Colonic mucosa (tissue), 4 donors: ENCODE data around the gene AIMP2. TPM values are rescaled to one million over a fixed set of nuclear protein-coding genes. Genes with fewer than 3 reads are reported as not detected.

Experiments
- DNase-seq: peaks from one replicate; pipeline ENCODE4 v3.0.0-alpha.2; 2020
- H3K27ac ChIP-seq: fragments of 200-600 bp; one replicate; pipeline ENCODE4 v1.8.0; 2021
- H3K27me3 ChIP-seq: fragments of 200-600 bp; one replicate; pipeline ENCODE4 v1.8.0; 2021
- H3K36me3 ChIP-seq: fragments of 200-600 bp; one replicate; pipeline ENCODE4 v1.8.0; 2021
- H3K4me1 ChIP-seq: fragments of 200-600 bp; one replicate; pipeline ENCODE4 v1.8.0; 2021; ENCODE audit warnings: mild to moderate bottlenecking
- H3K4me3 ChIP-seq: fragments of 200-600 bp; one replicate; pipeline ENCODE4 v1.8.0; 2021
- H3K9ac ChIP-seq, 2 donors: one replicate each; pipeline ENCODE4 v1.7.0; 2013; ENCODE audit warnings: control low read depth in 2 of 2, low read depth in 2 of 2, low read length in 2 of 2
- H3K9me3 ChIP-seq: fragments of 200-600 bp; one replicate; pipeline ENCODE4 v1.8.0; 2021
- intact Hi-C: fragments of 100-400 bp; cut with DNase I; formaldehyde crosslinking; loops from one replicate; pipeline ENCODE4 v1.14.1; 2022
- total RNA-seq, 2 donors: library from RNA; stranded (reverse); fragmentation: NEBNext Ultra II Directional in 1 of 2; extraction: Animal tissue kit (Norgen Biotek cat#: 25700) in 1 of 2; gene quantifications; one replicate each; pipeline ENCODE4 v1.2.1, GENCODE V29; 2021
- TF ChIP-seq, protein P1 (sequence below): fragments of 200-600 bp; IDR thresholded peaks from one replicate; pipeline ENCODE4 v1.8.0; 2022; ENCODE audit warnings: antibody characterized with exemption, mild to moderate bottlenecking
- donor health status: healthy.
- donor health status: DM: no; HTN: no; CAD: no.
- donor health status: DM: no; HTN: no; CAD: no.

Gene AIMP2
- total RNA-seq, 2 donors from 2014 or later = 31.8 to 60.3 TPM

DNA sequence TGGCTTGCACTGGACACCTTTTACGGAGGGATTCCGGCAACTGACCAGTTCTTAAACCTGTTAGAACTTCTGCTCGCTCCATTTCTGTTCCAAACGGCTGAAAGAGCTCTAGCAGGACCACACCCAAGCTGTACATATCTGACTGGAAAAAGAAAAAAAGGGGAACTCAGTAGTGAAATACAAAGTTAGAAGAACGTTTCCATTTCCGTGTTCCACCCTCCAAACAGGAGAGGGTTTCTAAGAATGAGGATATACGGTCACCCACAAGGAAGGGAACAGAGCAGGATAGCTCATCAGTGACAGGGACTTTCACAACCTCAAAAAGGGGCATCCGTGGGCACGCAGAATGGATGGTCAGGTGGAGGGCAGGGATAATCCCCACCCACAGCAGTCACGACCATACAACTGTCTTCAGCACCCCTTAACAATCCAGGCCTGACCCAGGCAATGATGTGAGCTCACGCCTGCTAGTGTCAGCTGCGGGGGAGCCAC is 17.8 kb downstream of the AIMP2 start:
- intact Hi-C loops = no loop called here
- Histone ChIP-seq H3K4me3 (peak overlapping the region; percentile 24), H3K9ac (peak overlapping the region in 1 of 2 donors; percentile 73), H3K27ac (peak overlapping the region; percentile 84), H3K9me3 (no peaks in the 10 kb centered on the region), H3K36me3 (peaks cover 17% of the 10 kb centered on the region), H3K27me3 (no peaks in the 10 kb centered on the region), H3K4me1 (peaks cover 7% of the 10 kb centered on the region)
- DNase-seq = peak; percentile 31
- TF ChIP-seq, protein P1, sequence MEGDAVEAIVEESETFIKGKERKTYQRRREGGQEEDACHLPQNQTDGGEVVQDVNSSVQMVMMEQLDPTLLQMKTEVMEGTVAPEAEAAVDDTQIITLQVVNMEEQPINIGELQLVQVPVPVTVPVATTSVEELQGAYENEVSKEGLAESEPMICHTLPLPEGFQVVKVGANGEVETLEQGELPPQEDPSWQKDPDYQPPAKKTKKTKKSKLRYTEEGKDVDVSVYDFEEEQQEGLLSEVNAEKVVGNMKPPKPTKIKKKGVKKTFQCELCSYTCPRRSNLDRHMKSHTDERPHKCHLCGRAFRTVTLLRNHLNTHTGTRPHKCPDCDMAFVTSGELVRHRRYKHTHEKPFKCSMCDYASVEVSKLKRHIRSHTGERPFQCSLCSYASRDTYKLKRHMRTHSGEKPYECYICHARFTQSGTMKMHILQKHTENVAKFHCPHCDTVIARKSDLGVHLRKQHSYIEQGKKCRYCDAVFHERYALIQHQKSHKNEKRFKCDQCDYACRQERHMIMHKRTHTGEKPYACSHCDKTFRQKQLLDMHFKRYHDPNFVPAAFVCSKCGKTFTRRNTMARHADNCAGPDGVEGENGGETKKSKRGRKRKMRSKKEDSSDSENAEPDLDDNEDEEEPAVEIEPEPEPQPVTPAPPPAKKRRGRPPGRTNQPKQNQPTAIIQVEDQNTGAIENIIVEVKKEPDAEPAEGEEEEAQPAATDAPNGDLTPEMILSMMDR = no peak

- H3K9me3 ChIP-seq = no peaks in the 10 kb centered on the region
- H3K27ac ChIP-seq = peak overlapping the region; percentile 84
- H3K9ac ChIP-seq = no peak overlapping the region
- H3K4me1 ChIP-seq = peaks cover 7% of the 10 kb centered on the region
- no peak overlapping the region for H3K4me3 ChIP-seq
- TF ChIP-seq, protein P1 = no peak
- DNase-seq = no peak
- intact Hi-C loops = no loop called here
- H3K27me3 ChIP-seq = no peaks in the 10 kb centered on the region
- peaks cover 8% of the 10 kb centered on the region for H3K36me3 ChIP-seq
Measured at GRCh38 chr7:6027806-6028365, 18.8 kb downstream of the AIMP2 start.

DNA sequence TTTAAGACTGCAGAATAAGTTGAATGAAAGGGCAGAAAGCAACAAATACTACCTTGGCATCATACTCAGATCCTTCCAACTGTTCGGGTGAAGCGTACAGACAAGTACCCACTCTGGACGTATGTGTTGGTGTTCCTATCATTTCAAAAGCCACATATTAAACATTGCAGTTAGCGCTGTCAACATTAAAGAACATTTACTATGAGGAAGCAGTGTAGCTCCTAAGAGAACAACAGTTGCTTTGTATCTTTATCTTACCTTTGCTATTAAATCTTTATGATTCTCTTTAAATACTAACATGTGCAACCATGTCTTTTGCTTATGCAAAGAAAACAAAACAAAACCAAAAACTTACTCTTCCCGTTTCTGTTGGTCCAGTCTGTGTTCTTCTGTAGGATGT is 19.5 kb downstream of the AIMP2 start:
- TF ChIP-seq, protein P1 = no peak
- DNase-seq = no peak
- peaks cover under 1% of the 10 kb centered on the region for H3K36me3 ChIP-seq
- H3K4me3 ChIP-seq = no peak overlapping the region
- H3K27me3 ChIP-seq = no peaks in the 10 kb centered on the region
- no peak overlapping the region for H3K9ac ChIP-seq
- H3K4me1 ChIP-seq = peaks cover 7% of the 10 kb centered on the region
- no peaks in the 10 kb centered on the region for H3K9me3 ChIP-seq
- H3K27ac ChIP-seq = peak overlapping the region; percentile 84
- intact Hi-C loops = no loop called here

DNA sequence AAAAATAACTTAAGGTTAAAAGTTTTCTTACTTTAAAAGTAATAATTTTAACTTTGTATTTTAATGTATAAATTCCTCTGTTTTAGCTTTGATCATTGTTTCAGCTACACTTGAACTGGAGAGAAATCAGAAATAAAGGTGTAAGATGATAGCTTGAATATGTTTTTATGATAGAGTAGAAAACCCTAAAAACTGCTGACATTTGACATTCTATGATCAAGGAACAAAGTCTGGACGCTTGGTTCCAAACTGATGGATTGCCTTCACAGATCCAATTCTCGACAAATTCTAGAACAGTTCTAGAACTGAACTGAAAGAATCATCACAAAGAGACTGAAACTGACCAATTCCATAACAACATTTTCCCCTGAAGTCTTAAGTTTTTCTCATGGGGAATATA is 21.9 kb downstream of the AIMP2 start, which contains the start of gene ANKRD61:
ANKRD61 (plus strand) TSS at position 389 of the 400 bp plus-strand sequence; CDS start at position 389, 0 bp downstream.
- TF ChIP-seq, protein P1 = no peak
- Histone ChIP-seq H3K4me3 (no peak within 1 kb of the TSS), H3K4me1 (peaks cover 7% of the 10 kb centered on the region), H3K27me3 (no peaks in the 10 kb centered on the region), H3K9me3 (no peaks in the 10 kb centered on the region), H3K9ac (no peak within 1 kb of the TSS), H3K36me3 (no peaks in the 10 kb centered on the region), H3K27ac (no peak within 1 kb of the TSS)
- intact Hi-C loops = no loop called here
- DNase-seq = no peak

DNA sequence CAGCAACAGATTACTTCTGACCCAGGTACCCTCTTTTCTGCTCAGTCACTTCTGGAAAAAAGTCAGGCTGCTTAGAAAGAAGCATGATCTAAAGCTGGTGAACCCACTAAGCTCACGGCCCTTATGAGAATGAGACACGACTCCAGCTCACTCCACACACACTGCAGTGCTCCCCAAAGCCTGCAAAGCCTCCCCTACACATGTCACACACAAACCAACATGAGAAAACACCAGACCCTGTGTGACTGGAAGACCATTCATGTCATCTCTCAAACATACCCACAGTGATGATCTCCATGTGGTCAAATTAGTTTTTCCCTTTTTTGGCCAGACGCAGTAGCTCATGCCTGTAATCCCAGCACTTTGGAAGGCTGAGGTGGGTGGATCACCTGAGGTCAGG is 22.5 kb downstream of the AIMP2 start:
- Histone ChIP-seq H3K4me3 (no peak overlapping the region), H3K4me1 (peaks cover 7% of the 10 kb centered on the region), H3K9me3 (no peaks in the 10 kb centered on the region), H3K27me3 (no peaks in the 10 kb centered on the region), H3K27ac (no peak overlapping the region), H3K36me3 (peaks cover under 1% of the 10 kb centered on the region), H3K9ac (no peak overlapping the region)
- intact Hi-C loops = no loop called here
- DNase-seq = no peak
- TF ChIP-seq, protein P1 = no peak
